ENCODE results near the gene SPATA31E1. TPM values are rescaled to one million over a fixed set of nuclear protein-coding genes. Genes with fewer than 3 reads are reported as not detected.

Gene SPATA31E1
- not detected in 3 replicates for polyA plus RNA-seq
- polyA plus RNA-seq (2011; ENCODE audit: low read depth): not detected
- polyA plus RNA-seq (2011; cell fraction: cytosol; rRNA removed): not detected in 2 replicates
- not detected in 2 replicates for polyA plus RNA-seq (2011; cell fraction: nucleus; rRNA removed)
- polyA plus RNA-seq (2012; ENCODE audit: low replicate concordance): not detected in 2 replicates
- polyA minus RNA-seq: 0.13 TPM in 1 of 3 replicates, not detected in the others
- not detected for polyA minus RNA-seq (2011; cell fraction: cytosol; rRNA and poly(A)+ RNA removed)
- polyA minus RNA-seq (2011; cell fraction: nucleus; rRNA and poly(A)+ RNA removed): not detected in 2 replicates

- Histone ChIP-seq H3K36me3 (ENCODE audit: control insufficient read depth in 2 of 2, extremely low read depth in 1 of 2, insufficient read depth in 2 of 2, low read length in 2 of 2) (no peaks in the 10 kb centered on the region), H2AFZ (ENCODE audit: control insufficient read depth, low read length) (no peak within 1 kb of the TSS), H3K4me1 (ENCODE audit: control insufficient read depth, extremely low read depth, insufficient read depth, low read length) (no peaks in the 10 kb centered on the region), H3K79me2 (ENCODE audit: control insufficient read depth, insufficient read depth, low read length) (no peaks in the 10 kb centered on the region), H3K9me3 (ENCODE audit: control insufficient read depth, low read depth, low read length) (no peaks in the 10 kb centered on the region), H3K4me3 (ENCODE audit: control insufficient read depth in 2 of 3, extremely low read depth in 1 of 3, insufficient read depth in 2 of 3, low read depth in 1 of 3, low read length in 3 of 3) (no peak within 1 kb of the TSS), H3K4me2 (ENCODE audit: control insufficient read depth, extremely low read depth, insufficient read depth, low read depth, low read length) (no peak within 1 kb of the TSS), H4K20me1 (ENCODE audit: control insufficient read depth, extremely low read depth, insufficient read depth, low read length) (no peaks in the 10 kb centered on the region), H3K27me3 (ENCODE audit: control insufficient read depth, extremely low read depth, insufficient read depth, low read length) (no peaks in the 10 kb centered on the region), H3K27ac (ENCODE audit: control insufficient read depth, insufficient read depth, low read length) (no peak within 1 kb of the TSS), H3K9ac (ENCODE audit: control insufficient read depth, extremely low read depth, insufficient read depth, low read length) (no peak within 1 kb of the TSS), H3K9me1 (ENCODE audit: control insufficient read depth, extremely low read depth, insufficient read depth, low read length) (no peaks in the 10 kb centered on the region)
- FAIRE-seq (no peak), DNase-seq (ENCODE audit: low read depth, low spot score) (no peak)
- TF ChIP-seq, protein P1, sequence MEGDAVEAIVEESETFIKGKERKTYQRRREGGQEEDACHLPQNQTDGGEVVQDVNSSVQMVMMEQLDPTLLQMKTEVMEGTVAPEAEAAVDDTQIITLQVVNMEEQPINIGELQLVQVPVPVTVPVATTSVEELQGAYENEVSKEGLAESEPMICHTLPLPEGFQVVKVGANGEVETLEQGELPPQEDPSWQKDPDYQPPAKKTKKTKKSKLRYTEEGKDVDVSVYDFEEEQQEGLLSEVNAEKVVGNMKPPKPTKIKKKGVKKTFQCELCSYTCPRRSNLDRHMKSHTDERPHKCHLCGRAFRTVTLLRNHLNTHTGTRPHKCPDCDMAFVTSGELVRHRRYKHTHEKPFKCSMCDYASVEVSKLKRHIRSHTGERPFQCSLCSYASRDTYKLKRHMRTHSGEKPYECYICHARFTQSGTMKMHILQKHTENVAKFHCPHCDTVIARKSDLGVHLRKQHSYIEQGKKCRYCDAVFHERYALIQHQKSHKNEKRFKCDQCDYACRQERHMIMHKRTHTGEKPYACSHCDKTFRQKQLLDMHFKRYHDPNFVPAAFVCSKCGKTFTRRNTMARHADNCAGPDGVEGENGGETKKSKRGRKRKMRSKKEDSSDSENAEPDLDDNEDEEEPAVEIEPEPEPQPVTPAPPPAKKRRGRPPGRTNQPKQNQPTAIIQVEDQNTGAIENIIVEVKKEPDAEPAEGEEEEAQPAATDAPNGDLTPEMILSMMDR (optimal IDR thresholded peaks at IDR 0.05 in 1 of 3, IDR thresholded peaks at IDR 0.05 in 1 of 3, conservative IDR thresholded peaks at IDR 0.05 in 1 of 3; ENCODE audit: extremely low read depth in 1 of 3, insufficient read depth in 2 of 3, low read length in 3 of 3): no peak
- TF ChIP-seq EZH2 (IDR thresholded peaks at IDR 0.05; ENCODE audit: low read length): no peak
- dilution Hi-C loops (cut with MboI; ENCODE audit: extremely low pct_ligation_motif_present, low sequenced_read_pairs): no loop called here
Measured at GRCh38 chr9:87882627-87883026, at the start of gene SPATA31E1. SPATA31E1 (plus strand) TSS chr9:87882877; CDS start chr9:87882892, 15 bp downstream.

- Histone ChIP-seq H2AFZ (ENCODE audit: control insufficient read depth, low read length) (no peak overlapping the region), H3K4me2 (ENCODE audit: control insufficient read depth, extremely low read depth, insufficient read depth, low read depth, low read length) (no peak overlapping the region)
Measured at GRCh38 chr9:87834357-87834756, 48.3 kb upstream of the SPATA31E1 start.

More at GRCh38 chr9:87834357-87834756, 48.3 kb upstream of the SPATA31E1 start:
- DNase-seq (ENCODE audit: low read depth, low spot score) (no peak), FAIRE-seq (no peak)
- Histone ChIP-seq H3K9ac (ENCODE audit: control insufficient read depth, extremely low read depth, insufficient read depth, low read length) (no peak overlapping the region), H3K79me2 (ENCODE audit: control insufficient read depth, insufficient read depth, low read length) (no peaks in the 10 kb centered on the region), H3K9me3 (ENCODE audit: control insufficient read depth, low read depth, low read length) (no peaks in the 10 kb centered on the region), H3K4me3 (ENCODE audit: control insufficient read depth in 2 of 3, extremely low read depth in 1 of 3, insufficient read depth in 2 of 3, low read depth in 1 of 3, low read length in 3 of 3) (no peak overlapping the region), H3K27ac (ENCODE audit: control insufficient read depth, insufficient read depth, low read length) (no peak overlapping the region), H3K36me3 (ENCODE audit: control insufficient read depth in 2 of 2, extremely low read depth in 1 of 2, insufficient read depth in 2 of 2, low read length in 2 of 2) (no peaks in the 10 kb centered on the region), H3K27me3 (ENCODE audit: control insufficient read depth, extremely low read depth, insufficient read depth, low read length) (no peaks in the 10 kb centered on the region), H3K4me1 (ENCODE audit: control insufficient read depth, extremely low read depth, insufficient read depth, low read length) (no peaks in the 10 kb centered on the region), H4K20me1 (ENCODE audit: control insufficient read depth, extremely low read depth, insufficient read depth, low read length) (no peaks in the 10 kb centered on the region), H3K9me1 (ENCODE audit: control insufficient read depth, extremely low read depth, insufficient read depth, low read length) (no peaks in the 10 kb centered on the region)
- dilution Hi-C loops (cut with MboI; ENCODE audit: extremely low pct_ligation_motif_present, low sequenced_read_pairs): no loop called here
- TF ChIP-seq EZH2 (IDR thresholded peaks at IDR 0.05; ENCODE audit: low read length): no peak
- TF ChIP-seq, protein P1 (optimal IDR thresholded peaks at IDR 0.05 in 1 of 3, IDR thresholded peaks at IDR 0.05 in 1 of 3, conservative IDR thresholded peaks at IDR 0.05 in 1 of 3; ENCODE audit: extremely low read depth in 1 of 3, insufficient read depth in 2 of 3, low read length in 3 of 3): no peak
